Thyroid gland (tissue), 4 donors: ENCODE data around the gene SLC26A4. TPM values are rescaled to one million over a fixed set of nuclear protein-coding genes. Genes with fewer than 3 reads are reported as not detected.

Source experiments
- DNase-seq, 2 donors: peaks; one replicate each; pipeline ENCODE4 v3.0.0-alpha.2; 2019
- H3K27ac ChIP-seq, 3 donors: fragments of 200-600 bp; sonication (generic); 1 replicate in 2 of 3; 2 replicates in 1 of 3; pipeline ENCODE4 v1.5.1; 2016 to 2019; ENCODE audit warnings: mild to moderate bottlenecking in 1 of 3, moderate library complexity in 1 of 3
- H3K27me3 ChIP-seq: fragments of 200-600 bp; sonication (generic); one replicate; pipeline ENCODE4 v1.5.1; 2019
- H3K36me3 ChIP-seq, 2 donors: fragments of 200-600 bp; sonication (generic); one replicate each; pipeline ENCODE4 v1.5.1; 2016 to 2019
- H3K4me1 ChIP-seq, 2 donors: fragments of 200-600 bp; sonication (generic); one replicate each; pipeline ENCODE4 v1.5.1; 2017 to 2019
- H3K4me3 ChIP-seq, 3 donors: fragments of 200-600 bp; sonication (generic); replicated peaks in 1 of 3; 1 replicate in 2 of 3; 2 replicates in 1 of 3; pipeline ENCODE4 v1.5.1; 2016; ENCODE audit warnings: mild to moderate bottlenecking in 1 of 3
- H3K9me3 ChIP-seq: fragments of 200-600 bp; sonication (generic); one replicate; pipeline ENCODE4 v1.5.1; 2017
- POLR2A ChIP-seq, 2 donors: fragments of 450-650 bp; IDR thresholded peaks; one replicate each; pipeline ENCODE4 v1.6.1; 2017; ENCODE audit warnings: antibody characterized with exemption in 2 of 2, mild to moderate bottlenecking in 2 of 2, moderate library complexity in 1 of 2
- WGBS, 2 donors: methylation state at CpG; one replicate each; pipeline ENCODE4 v1.1.5; 2017; 5-methylcytosine and 5-hydroxymethylcytosine counted together
- intact Hi-C: fragments of 100-400 bp; cut with DNase I; formaldehyde crosslinking; loops from one replicate; pipeline ENCODE4 v1.15.1; 2023
- total RNA-seq, 4 donors: library from RNA; depleted of rRNA; stranded (reverse); fragments of >200 nt; gene quantifications; one replicate each; pipeline ENCODE4 v1.2.3, GENCODE V29; 2016
- TF ChIP-seq, protein P1 (sequence below), 6 experiments: fragments of 200-600 bp in 3 of 6; fragments of 450-650 bp in 3 of 6; sonication (generic) in 3 of 6; IDR thresholded peaks; one replicate each; pipeline ENCODE4 v1.5.1; 2016 to 2019; ENCODE audit warnings: antibody characterized with exemption in 6 of 6, mild to moderate bottlenecking in 2 of 6, inconsistent platforms in 1 of 6, moderate library complexity in 1 of 6

The SLC26A4 gene
- total RNA-seq, 4 donors from 2014 or later = 193 to 299 (median 254) TPM

GRCh38 chr7:107622429-107622828 lies 38.2 kb upstream of the SLC26A4 start:
- WGBS, 2 donors = 78 to 86% methylated on average over 1 of the region's 1 CpG
- DNase-seq = no peak
- no peak overlapping the region for H3K27ac ChIP-seq
- no peak overlapping the region for H3K4me3 ChIP-seq
- intact Hi-C loops = no loop called here
- no peaks in the 10 kb centered on the region for H3K36me3 ChIP-seq
- TF ChIP-seq POLR2A (IDR thresholded peaks at IDR 0.05) = no peak
- TF ChIP-seq, protein P1, sequence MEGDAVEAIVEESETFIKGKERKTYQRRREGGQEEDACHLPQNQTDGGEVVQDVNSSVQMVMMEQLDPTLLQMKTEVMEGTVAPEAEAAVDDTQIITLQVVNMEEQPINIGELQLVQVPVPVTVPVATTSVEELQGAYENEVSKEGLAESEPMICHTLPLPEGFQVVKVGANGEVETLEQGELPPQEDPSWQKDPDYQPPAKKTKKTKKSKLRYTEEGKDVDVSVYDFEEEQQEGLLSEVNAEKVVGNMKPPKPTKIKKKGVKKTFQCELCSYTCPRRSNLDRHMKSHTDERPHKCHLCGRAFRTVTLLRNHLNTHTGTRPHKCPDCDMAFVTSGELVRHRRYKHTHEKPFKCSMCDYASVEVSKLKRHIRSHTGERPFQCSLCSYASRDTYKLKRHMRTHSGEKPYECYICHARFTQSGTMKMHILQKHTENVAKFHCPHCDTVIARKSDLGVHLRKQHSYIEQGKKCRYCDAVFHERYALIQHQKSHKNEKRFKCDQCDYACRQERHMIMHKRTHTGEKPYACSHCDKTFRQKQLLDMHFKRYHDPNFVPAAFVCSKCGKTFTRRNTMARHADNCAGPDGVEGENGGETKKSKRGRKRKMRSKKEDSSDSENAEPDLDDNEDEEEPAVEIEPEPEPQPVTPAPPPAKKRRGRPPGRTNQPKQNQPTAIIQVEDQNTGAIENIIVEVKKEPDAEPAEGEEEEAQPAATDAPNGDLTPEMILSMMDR (IDR thresholded peaks at IDR 0.05) = no peak
- H3K9me3 ChIP-seq = no peaks in the 10 kb centered on the region
- no peaks in the 10 kb centered on the region for H3K4me1 ChIP-seq
- no peaks in the 10 kb centered on the region for H3K27me3 ChIP-seq

GRCh38 chr7:107622894-107623293 lies 37.7 kb upstream of the SLC26A4 start:
- no peak for DNase-seq
- H3K4me3 ChIP-seq = no peak overlapping the region
- H3K4me1 ChIP-seq = no peaks in the 10 kb centered on the region
- TF ChIP-seq POLR2A (IDR thresholded peaks at IDR 0.05) = no peak
- TF ChIP-seq, protein P1 (IDR thresholded peaks at IDR 0.05) = no peak
- intact Hi-C loops = no loop called here
- H3K27me3 ChIP-seq = no peaks in the 10 kb centered on the region
- H3K9me3 ChIP-seq = no peaks in the 10 kb centered on the region
- WGBS, 2 donors = 89 to 91% methylated on average over 2 of the region's 2 CpGs
- no peak overlapping the region for H3K27ac ChIP-seq
- H3K36me3 ChIP-seq = no peaks in the 10 kb centered on the region

GRCh38 chr7:107627002-107627401 lies 33.6 kb upstream of the SLC26A4 start:
- Histone ChIP-seq H3K36me3 (no peaks in the 10 kb centered on the region), H3K4me1 (peaks cover 0 to 3% of the 10 kb centered on the region in 2 donors), H3K9me3 (no peaks in the 10 kb centered on the region), H3K4me3 (no peak overlapping the region), H3K27me3 (no peaks in the 10 kb centered on the region), H3K27ac (no peak overlapping the region)
- intact Hi-C loops = no loop called here
- no peak for DNase-seq
- TF ChIP-seq, protein P1 (IDR thresholded peaks at IDR 0.05) = no peak
- no peak for TF ChIP-seq POLR2A (IDR thresholded peaks at IDR 0.05)
- 95 to 98% methylated on average over 4 of the region's 4 CpGs for WGBS, 2 donors

- no peak for TF ChIP-seq POLR2A (IDR thresholded peaks at IDR 0.05)
- TF ChIP-seq, protein P1 (IDR thresholded peaks at IDR 0.05) = no peak
- Histone ChIP-seq H3K9me3 (no peaks in the 10 kb centered on the region), H3K36me3 (no peaks in the 10 kb centered on the region), H3K4me1 (peaks cover 0 to 16% of the 10 kb centered on the region in 2 donors), H3K27me3 (no peaks in the 10 kb centered on the region), H3K4me3 (no peak overlapping the region), H3K27ac (no peak overlapping the region)
- no peak for DNase-seq
- 92 to 94% methylated on average over 8 of the region's 8 CpGs for WGBS, 2 donors
- intact Hi-C loops = no loop called here
These were observed 32.1 kb upstream of the SLC26A4 start for GRCh38 chr7:107628461-107629064.

GRCh38 chr7:107630342-107630741 lies 30.3 kb upstream of the SLC26A4 start:
- Histone ChIP-seq H3K9me3 (no peaks in the 10 kb centered on the region), H3K4me3 (no peak overlapping the region), H3K27me3 (no peaks in the 10 kb centered on the region), H3K36me3 (no peaks in the 10 kb centered on the region), H3K4me1 (peaks cover 3 to 22% of the 10 kb centered on the region in 2 donors), H3K27ac (no peak overlapping the region)
- no peak for DNase-seq
- 88 to 94% methylated on average over 8 of the region's 8 CpGs for WGBS, 2 donors
- TF ChIP-seq, protein P1 (IDR thresholded peaks at IDR 0.05) = no peak
- TF ChIP-seq POLR2A (IDR thresholded peaks at IDR 0.05) = no peak
- intact Hi-C loops = no loop called here
